GM21360 (cell line): ENCODE measurements around the gene RAB29.
"Not testable (repeated sequence)": the region's sequence is repeated elsewhere in the genome, so short reads cannot be mapped to it uniquely, and the experiment has no call there.

ENCODE experiments used
- ATAC-seq: cut with Tn5 transposase; IDR thresholded peaks from one replicate; pipeline ENCODE4 v1.9.1; 2021; ENCODE audit warnings: mild to moderate bottlenecking, moderate library complexity; ENCODE audit not compliant: unreplicated experiment

Gene RAB29

GRCh38 chr1:205726619-205727125 lies 48.6 kb downstream of the RAB29 start:
- no peak for ATAC-seq

GRCh38 chr1:205725514-205725913 lies 49.8 kb downstream of the RAB29 start:
- ATAC-seq: no peak

GRCh38 chr1:205720740-205721139 lies 54.5 kb downstream of the RAB29 start:
- ATAC-seq: not testable (repeated sequence)

- ATAC-seq: no peak
Measured at GRCh38 chr1:205719762-205720161, 55.5 kb downstream of the RAB29 start.

GRCh38 chr1:205719015-205719414 lies 56.3 kb downstream of the RAB29 start:
- ATAC-seq: no peak
